GM19025 (cell line): ENCODE measurements around the gene KMT2E.

Experiments used
- ATAC-seq: cut with Tn5 transposase; IDR thresholded peaks from one replicate; pipeline ENCODE4 v1.9.1; 2021; ENCODE audit warnings: mild to moderate bottlenecking, low read depth, moderate library complexity; ENCODE audit not compliant: unreplicated experiment

KMT2E gene

DNA sequence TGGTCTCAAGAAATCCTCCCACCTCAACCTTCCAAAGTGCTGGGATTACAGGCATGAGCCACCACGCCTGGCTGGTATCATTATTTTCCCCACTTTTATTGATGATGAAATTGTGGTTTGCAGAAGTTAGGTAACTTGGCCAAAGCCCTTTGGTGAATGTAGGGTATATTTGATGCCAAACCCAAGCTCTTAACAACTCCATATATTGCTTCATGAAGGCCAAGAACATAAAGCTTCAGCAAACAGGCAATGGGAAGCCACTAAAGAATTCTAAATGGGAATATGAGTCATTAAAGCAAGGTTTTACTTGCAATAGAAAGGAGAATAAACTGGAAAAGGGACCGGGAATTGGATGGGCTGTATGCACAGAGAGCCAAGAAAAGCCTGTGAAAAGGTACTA, 142.7 kb downstream of the KMT2E start:
- ATAC-seq: no peak

- ATAC-seq: no peak
These were observed 143.3 kb downstream of the KMT2E start for GRCh38 chr7:105157278-105157677.

DNA sequence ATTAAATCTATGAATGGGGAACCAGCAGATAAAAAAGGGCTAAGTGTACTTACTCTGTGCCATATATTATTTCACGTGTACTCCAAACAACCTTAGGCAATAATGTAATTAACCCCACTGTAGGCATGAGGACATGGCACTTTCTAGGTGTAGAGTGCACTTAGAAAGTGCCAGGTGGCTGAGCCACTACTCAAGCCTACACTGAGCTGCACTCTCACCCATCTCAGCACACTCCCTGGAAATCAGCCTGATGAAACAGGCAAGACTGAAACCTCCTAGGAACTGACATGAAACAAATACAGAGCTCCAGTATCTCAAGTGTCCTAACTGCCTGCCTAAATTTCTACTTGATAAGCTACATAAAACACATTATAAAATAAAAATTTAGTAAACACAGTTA, 147.4 kb downstream of the KMT2E start:
- no peak for ATAC-seq
